A549 (cell line): Measurements from ENCODE around the gene SNX27. TPM values are rescaled to one million over a fixed set of nuclear protein-coding genes. Genes with fewer than 3 reads are reported as not detected.
"Not testable (repeated sequence)": the region's sequence is repeated elsewhere in the genome, so short reads cannot be mapped to it uniquely, and the experiment has no call there.

Source experiments
- ATAC-seq, 2 experiments: fragments of 200-7000 bp in 1 of 2; fragments of >200 bp in 1 of 2; cut with Nextera tagmentation in 1 of 2; cut with Tn5 transposase in 1 of 2; 3 replicates each; pipeline versions ENCODE4 v1.8.0 to v1.9.1; 2018 to 2020; ENCODE audit warnings: mild to moderate bottlenecking in 1 of 2, moderate library complexity in 1 of 2
- CTCF ChIA-PET: fragments of 300-600 bp; sonication (Branson Sonifier 250); formaldehyde crosslinking; extraction: SDS; loops from one replicate; lab custom pipeline; 2021; ENCODE audit warnings: antibody characterized with exemption, inconsistent platforms; lab: Yijun Ruan, JAX
- POLR2A ChIA-PET: fragments of 350-600 bp; formaldehyde crosslinking; extraction: SDS; loops from one replicate; lab custom pipeline; 2021; ENCODE audit warnings: antibody characterized with exemption, inconsistent platforms; lab: Yijun Ruan, JAX
- DNase-seq, 2 experiments: peaks; one replicate each; pipeline versions ENCODE4 v3.0.0 to v3.0.0-alpha.2; 2011 to 2016; ENCODE audit warnings: low read depth in 1 of 2, low spot score in 1 of 2
- FAIRE-seq: peaks from 2 replicates; lab custom pipeline; 2011; peaks lifted over from hg19 to GRCh38; lab: Jason Lieb, UNC
- H3K27ac ChIP-seq, 2 experiments: fragments of >200 bp; sonication (Bioruptor Twin); formaldehyde crosslinking; 3 replicates each; pipeline ENCODE4 v1.5.1; 2016 to 2017
- H3K4me1 ChIP-seq: fragments of >200 bp; sonication (Bioruptor Twin); formaldehyde crosslinking; 3 replicates; pipeline ENCODE4 v1.6.1; 2016
- H3K4me2 ChIP-seq: fragments of >200 bp; sonication (Bioruptor Twin); formaldehyde crosslinking; 3 replicates; pipeline ENCODE4 v1.6.1; 2016
- H3K4me3 ChIP-seq: fragments of >200 bp; sonication (Bioruptor Twin); formaldehyde crosslinking; 3 replicates; pipeline ENCODE4 v1.5.1; 2016
- H3K9me3 ChIP-seq: fragments of >200 bp; sonication (Bioruptor Twin); formaldehyde crosslinking; 3 replicates; pipeline ENCODE4 v1.6.1; 2016
- CBX2 ChIP-seq: fragments of 200-600 bp; sonication (generic); IDR thresholded peaks from 2 replicates; pipeline ENCODE4 v1.6.1; 2016; ENCODE audit warnings: low read depth, mild to moderate bottlenecking, borderline replicate concordance
- CEBPB ChIP-seq, 2 experiments: fragments of >200 bp in 1 of 2; sonication (Bioruptor Twin) in 1 of 2; formaldehyde crosslinking in 1 of 2; IDR thresholded peaks; 2 replicates each; pipeline ENCODE4 v1.6.1; 2012 to 2016
- EP300 ChIP-seq, 2 experiments: fragments of >200 bp; sonication (Bioruptor Twin); formaldehyde crosslinking; IDR thresholded peaks; 2 replicates in 1 of 2; 3 replicates in 1 of 2; pipeline ENCODE4 v1.6.1; 2016 to 2017
- ESRRA ChIP-seq: fragments of 150-350 bp; IDR thresholded peaks from 2 replicates; pipeline ENCODE4 v1.6.1; 2014; ENCODE audit warnings: mild to moderate bottlenecking, low read length, borderline replicate concordance
- FOSB ChIP-seq: fragments of 250-450 bp; sonication (Bioruptor Pico); IDR thresholded peaks from 2 replicates; pipeline ENCODE4 v1.5.0; 2020; ENCODE audit warnings: mild to moderate bottlenecking, moderate library complexity
- GATA3 ChIP-seq: IDR thresholded peaks from 2 replicates; pipeline ENCODE4 v1.6.1; 2012; ENCODE audit warnings: borderline replicate concordance
- KDM1A ChIP-seq: fragments of 200-600 bp; sonication (generic); IDR thresholded peaks from 2 replicates; pipeline ENCODE4 v1.6.1; 2016; ENCODE audit warnings: low read depth, mild to moderate bottlenecking
- NFE2L2 ChIP-seq: fragments of 150-350 bp; conservative IDR thresholded peaks from 2 replicates; pipeline ENCODE4 v1.6.1; 2014; ENCODE audit warnings: low read length
- NPAS2 ChIP-seq: fragments of 250-450 bp; sonication (Bioruptor Pico); IDR thresholded peaks from 2 replicates; pipeline ENCODE4 v1.8.0; 2022; ENCODE audit warnings: mild to moderate bottlenecking, moderate library complexity, borderline replicate concordance
- NR3C1 ChIP-seq: fragments of >200 bp; sonication (Bioruptor Twin); formaldehyde crosslinking; IDR thresholded peaks from 3 replicates; pipeline ENCODE4 v1.6.1; 2017
- POLR2A ChIP-seq: IDR thresholded peaks from 2 replicates; pipeline ENCODE4 v1.6.1; 2012; ENCODE audit warnings: mild to moderate bottlenecking, low read length
- RAD21 ChIP-seq, 2 experiments: fragments of >200 bp in 1 of 2; sonication (Bioruptor Twin) in 1 of 2; formaldehyde crosslinking in 1 of 2; IDR thresholded peaks in 1 of 2; conservative IDR thresholded peaks in 1 of 2; 2 replicates in 1 of 2; 3 replicates in 1 of 2; pipeline ENCODE4 v1.6.1; 2012 to 2018; ENCODE audit warnings: inconsistent platforms in 1 of 2
- RCOR1 ChIP-seq: fragments of 150-350 bp; IDR thresholded peaks from 2 replicates; pipeline ENCODE4 v1.6.1; 2014; ENCODE audit warnings: antibody characterized with exemption, low read length, low read depth
- RFX5 ChIP-seq: fragments of 450-650 bp; IDR thresholded peaks from 2 replicates; pipeline ENCODE4 v1.7.1; 2014; ENCODE audit warnings: antibody characterized with exemption, mild to moderate bottlenecking, moderate library complexity
- SMC3 ChIP-seq: fragments of >200 bp; sonication (Bioruptor Twin); formaldehyde crosslinking; IDR thresholded peaks from 3 replicates; pipeline ENCODE4 v1.6.1; 2018; ENCODE audit warnings: inconsistent platforms
- TFCP2L1 ChIP-seq: fragments of 250-450 bp; sonication (Bioruptor Pico); IDR thresholded peaks from 2 replicates; pipeline ENCODE4 v1.5.0; 2021; ENCODE audit warnings: mild to moderate bottlenecking
- ZC3H11A ChIP-seq: fragments of 450-650 bp; IDR thresholded peaks from 2 replicates; pipeline ENCODE4 v1.6.1; 2014; ENCODE audit warnings: antibody characterized with exemption, mild to moderate bottlenecking
- whole genome bisulfite sequencing: methylation state at CpG from one replicate; pipeline ENCODE4 v1.1.6; 2017; ENCODE audit errors: missing lambda C conversion rate; 5-methylcytosine and 5-hydroxymethylcytosine counted together
- polyA plus RNA-seq, 4 experiments: library from polyadenylated mRNA; depleted of rRNA in 3 of 4; stranded (reverse); fragments of >200 nt; fragmentation: RNase III in 1 of 4; extraction: RNeasy Plus Mini Kit Qiagen cat#74134 plus additional on column Dnase treatment in 1 of 4; gene quantifications; 2 replicates in 3 of 4; 3 replicates in 1 of 4; pipeline ENCODE4 v1.2.3, GENCODE V29; 2011 to 2017
- TF ChIP-seq, protein P1 (sequence below): fragments of >200 bp; sonication (Bioruptor Twin); formaldehyde crosslinking; IDR thresholded peaks from 2 replicates; pipeline ENCODE4 v1.6.1; 2016
- TF ChIP-seq, protein P2 (sequence below): fragments of 250-450 bp; sonication (Bioruptor Pico); IDR thresholded peaks from 2 replicates; pipeline ENCODE4 v1.5.0; 2021; ENCODE audit warnings: mild to moderate bottlenecking, moderate library complexity, borderline replicate concordance
- TF ChIP-seq, protein P3 (sequence below): fragments of >200 bp; sonication (Bioruptor Twin); formaldehyde crosslinking; IDR thresholded peaks from 3 replicates; pipeline ENCODE4 v1.5.1; 2016
- TF ChIP-seq, protein P4 (sequence below): fragments of 200-600 bp; sonication (generic); IDR thresholded peaks from 2 replicates; pipeline ENCODE4 v1.6.1; 2016; ENCODE audit warnings: antibody characterized with exemption, mild to moderate bottlenecking, moderate library complexity

The SNX27 gene
- polyA plus RNA-seq, 2 of the 4 experiments (the other 2 are of a cell fraction): 13.6 to 29.1 TPM

DNA sequence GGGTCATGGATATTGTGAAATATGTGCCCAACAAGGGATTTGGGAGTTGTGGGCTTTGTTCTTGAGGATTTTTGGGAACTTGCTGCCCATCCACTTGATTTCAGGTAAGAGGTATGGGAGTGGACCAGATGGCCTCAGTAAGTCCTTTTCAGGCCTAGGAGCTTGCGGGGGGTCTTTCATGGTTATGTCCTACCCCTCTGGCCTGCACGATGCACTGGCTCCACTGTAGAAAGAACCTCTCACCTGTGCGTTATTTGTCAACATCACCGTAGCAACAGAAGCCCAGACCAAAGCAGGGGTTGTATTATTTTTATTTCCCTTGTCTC, 118.1 kb downstream of the SNX27 start:
- 81% methylated on average over 4 of the region's 4 CpGs for WGBS
- CTCF ChIA-PET: interaction anchor here (0.5 to 2.5 kb wide), 5 partner anchors 9 to 125 kb away, joined by 3 to 10 read pairs (median 6); no protein-coding TSS in a partner anchor

DNA sequence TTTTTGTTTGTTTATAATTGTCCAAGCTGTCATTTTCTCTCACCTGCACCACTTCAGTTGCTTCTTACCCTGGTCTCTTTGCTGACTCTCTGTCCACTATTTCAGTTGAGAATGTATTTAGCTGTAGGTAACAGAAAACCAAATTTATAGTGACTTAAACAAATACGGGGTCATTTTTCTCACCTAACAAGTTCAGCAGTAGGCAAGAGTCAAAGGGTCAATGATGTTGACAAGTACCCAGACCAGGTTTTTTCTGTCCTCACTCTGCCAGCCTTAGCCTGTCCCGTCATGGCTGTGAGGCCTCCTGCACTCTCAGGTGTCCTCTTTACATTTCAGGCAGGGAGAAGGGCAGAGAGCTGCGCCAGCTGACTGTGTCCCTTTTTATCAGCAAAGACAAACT, 121.3 kb downstream of the SNX27 start:
- Histone ChIP-seq H3K4me1 (no peaks in the 10 kb centered on the region), H3K4me2 (no peak overlapping the region), H3K9me3 (peaks cover 9% of the 10 kb centered on the region), H3K4me3 (no peak overlapping the region), H3K27ac (no peak overlapping the region)
- TF ChIP-seq GATA3 (no peak), FOSB (CRISPR knock-in tag) (no peak), RCOR1 (no peak), RAD21 (conservative IDR thresholded peaks at IDR 0.05 in 1 of 2, IDR thresholded peaks at IDR 0.05 in 1 of 2) (no peak), NPAS2 (no peak), CEBPB (IDR thresholded peaks at IDR 0.05) (no peak), SMC3 (no peak), ZC3H11A (no peak), KDM1A (no peak), NFE2L2 (no peak), ESRRA (no peak), EP300 (IDR thresholded peaks at IDR 0.05) (no peak), RFX5 (no peak)
- TF ChIP-seq, protein P1, sequence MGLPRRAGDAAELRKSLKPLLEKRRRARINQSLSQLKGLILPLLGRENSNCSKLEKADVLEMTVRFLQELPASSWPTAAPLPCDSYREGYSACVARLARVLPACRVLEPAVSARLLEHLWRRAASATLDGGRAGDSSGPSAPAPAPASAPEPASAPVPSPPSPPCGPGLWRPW: no peak
- TF ChIP-seq, protein P2, sequence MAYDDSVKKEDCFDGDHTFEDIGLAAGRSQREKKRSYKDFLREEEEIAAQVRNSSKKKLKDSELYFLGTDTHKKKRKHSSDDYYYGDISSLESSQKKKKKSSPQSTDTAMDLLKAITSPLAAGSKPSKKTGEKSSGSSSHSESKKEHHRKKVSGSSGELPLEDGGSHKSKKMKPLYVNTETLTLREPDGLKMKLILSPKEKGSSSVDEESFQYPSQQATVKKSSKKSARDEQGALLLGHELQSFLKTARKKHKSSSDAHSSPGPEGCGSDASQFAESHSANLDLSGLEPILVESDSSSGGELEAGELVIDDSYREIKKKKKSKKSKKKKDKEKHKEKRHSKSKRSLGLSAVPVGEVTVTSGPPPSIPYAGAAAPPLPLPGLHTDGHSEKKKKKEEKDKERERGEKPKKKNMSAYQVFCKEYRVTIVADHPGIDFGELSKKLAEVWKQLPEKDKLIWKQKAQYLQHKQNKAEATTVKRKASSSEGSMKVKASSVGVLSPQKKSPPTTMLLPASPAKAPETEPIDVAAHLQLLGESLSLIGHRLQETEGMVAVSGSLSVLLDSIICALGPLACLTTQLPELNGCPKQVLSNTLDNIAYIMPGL (CRISPR knock-in tag): no peak
- TF ChIP-seq, protein P3, sequence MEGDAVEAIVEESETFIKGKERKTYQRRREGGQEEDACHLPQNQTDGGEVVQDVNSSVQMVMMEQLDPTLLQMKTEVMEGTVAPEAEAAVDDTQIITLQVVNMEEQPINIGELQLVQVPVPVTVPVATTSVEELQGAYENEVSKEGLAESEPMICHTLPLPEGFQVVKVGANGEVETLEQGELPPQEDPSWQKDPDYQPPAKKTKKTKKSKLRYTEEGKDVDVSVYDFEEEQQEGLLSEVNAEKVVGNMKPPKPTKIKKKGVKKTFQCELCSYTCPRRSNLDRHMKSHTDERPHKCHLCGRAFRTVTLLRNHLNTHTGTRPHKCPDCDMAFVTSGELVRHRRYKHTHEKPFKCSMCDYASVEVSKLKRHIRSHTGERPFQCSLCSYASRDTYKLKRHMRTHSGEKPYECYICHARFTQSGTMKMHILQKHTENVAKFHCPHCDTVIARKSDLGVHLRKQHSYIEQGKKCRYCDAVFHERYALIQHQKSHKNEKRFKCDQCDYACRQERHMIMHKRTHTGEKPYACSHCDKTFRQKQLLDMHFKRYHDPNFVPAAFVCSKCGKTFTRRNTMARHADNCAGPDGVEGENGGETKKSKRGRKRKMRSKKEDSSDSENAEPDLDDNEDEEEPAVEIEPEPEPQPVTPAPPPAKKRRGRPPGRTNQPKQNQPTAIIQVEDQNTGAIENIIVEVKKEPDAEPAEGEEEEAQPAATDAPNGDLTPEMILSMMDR: no peak
- FAIRE-seq (no peak), DNase-seq (no peak), ATAC-seq (no peak)
- 80% methylated on average over 3 of the region's 3 CpGs for WGBS
- CTCF ChIA-PET: interaction anchor here (0.9 to 3.4 kb wide), 13 partner anchors 10 to 285 kb away, joined by 3 to 42 read pairs (median 12); partner anchors contain the start of genes C2CD4D, CELF3 and RIIAD1
- POLR2A ChIA-PET: no interaction called here

More for the DNA sequence above, 118.1 kb downstream of the SNX27 start:
- POLR2A ChIA-PET: no interaction called here
- no peaks in the 10 kb centered on the region for H3K4me1 ChIP-seq
- no peak for TF ChIP-seq POLR2A
- no peak for TF ChIP-seq CBX2
- TF ChIP-seq, protein P4, sequence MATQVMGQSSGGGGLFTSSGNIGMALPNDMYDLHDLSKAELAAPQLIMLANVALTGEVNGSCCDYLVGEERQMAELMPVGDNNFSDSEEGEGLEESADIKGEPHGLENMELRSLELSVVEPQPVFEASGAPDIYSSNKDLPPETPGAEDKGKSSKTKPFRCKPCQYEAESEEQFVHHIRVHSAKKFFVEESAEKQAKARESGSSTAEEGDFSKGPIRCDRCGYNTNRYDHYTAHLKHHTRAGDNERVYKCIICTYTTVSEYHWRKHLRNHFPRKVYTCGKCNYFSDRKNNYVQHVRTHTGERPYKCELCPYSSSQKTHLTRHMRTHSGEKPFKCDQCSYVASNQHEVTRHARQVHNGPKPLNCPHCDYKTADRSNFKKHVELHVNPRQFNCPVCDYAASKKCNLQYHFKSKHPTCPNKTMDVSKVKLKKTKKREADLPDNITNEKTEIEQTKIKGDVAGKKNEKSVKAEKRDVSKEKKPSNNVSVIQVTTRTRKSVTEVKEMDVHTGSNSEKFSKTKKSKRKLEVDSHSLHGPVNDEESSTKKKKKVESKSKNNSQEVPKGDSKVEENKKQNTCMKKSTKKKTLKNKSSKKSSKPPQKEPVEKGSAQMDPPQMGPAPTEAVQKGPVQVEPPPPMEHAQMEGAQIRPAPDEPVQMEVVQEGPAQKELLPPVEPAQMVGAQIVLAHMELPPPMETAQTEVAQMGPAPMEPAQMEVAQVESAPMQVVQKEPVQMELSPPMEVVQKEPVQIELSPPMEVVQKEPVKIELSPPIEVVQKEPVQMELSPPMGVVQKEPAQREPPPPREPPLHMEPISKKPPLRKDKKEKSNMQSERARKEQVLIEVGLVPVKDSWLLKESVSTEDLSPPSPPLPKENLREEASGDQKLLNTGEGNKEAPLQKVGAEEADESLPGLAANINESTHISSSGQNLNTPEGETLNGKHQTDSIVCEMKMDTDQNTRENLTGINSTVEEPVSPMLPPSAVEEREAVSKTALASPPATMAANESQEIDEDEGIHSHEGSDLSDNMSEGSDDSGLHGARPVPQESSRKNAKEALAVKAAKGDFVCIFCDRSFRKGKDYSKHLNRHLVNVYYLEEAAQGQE: no peak
- TF ChIP-seq NR3C1: no peak
- TF ChIP-seq TFCP2L1 (CRISPR knock-in tag): no peak
- no peaks in the 10 kb centered on the region for H3K9me3 ChIP-seq
- no peak for ATAC-seq
- no peak overlapping the region for H3K27ac ChIP-seq
- H3K4me3 ChIP-seq: no peak overlapping the region
- no peak for FAIRE-seq
- H3K4me2 ChIP-seq: no peak overlapping the region
- DNase-seq: no peak

DNA sequence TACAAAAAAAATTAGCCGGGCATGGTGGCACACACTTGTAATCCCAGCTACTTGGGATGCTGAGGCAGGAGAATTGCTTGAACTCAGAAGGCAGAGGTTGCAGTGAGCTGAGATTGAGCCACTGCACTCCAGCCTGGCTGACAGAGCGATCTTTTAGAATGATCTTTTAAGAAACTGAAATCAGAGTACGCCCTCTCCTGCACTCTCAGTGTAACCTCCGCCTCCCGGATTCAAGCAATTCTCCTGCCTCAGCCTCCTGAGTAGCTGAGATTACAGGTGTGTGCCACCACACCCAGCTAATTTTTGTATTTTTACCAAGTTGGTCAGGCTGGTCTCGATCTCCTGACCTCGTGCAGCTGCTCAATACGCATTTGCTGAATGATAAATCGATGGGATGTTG, 122.1 kb downstream of the SNX27 start:
- not testable (repeated sequence) for H3K4me2 ChIP-seq, H3K4me3 ChIP-seq, FAIRE-seq, H3K4me1 ChIP-seq, H3K27ac ChIP-seq, ATAC-seq, DNase-seq, H3K9me3 ChIP-seq
- 78% methylated on average over 9 of the region's 9 CpGs for WGBS
- ChIA-PET CTCF (interaction anchor here (1.0 to 3.4 kb wide), 36 partner anchors 11 to 434 kb away, joined by 3 to 42 read pairs (median 5); partner anchors contain the start of genes C2CD4D, CELF3, RIIAD1 and RORC), POLR2A (interaction anchor here (0.6 kb wide), 1 partner anchor 297 kb away, joined by 4 read pairs; no protein-coding TSS in a partner anchor)
